ENCODE measurements around the gene MSX2.

MSX2 gene

GRCh38 chr5:174773371-174773770 is 49.0 kb downstream of the MSX2 start:
- DNase-seq (ENCODE audit: low spot score): no peak

GRCh38 chr5:174775081-174775480 is 50.7 kb downstream of the MSX2 start:
- DNase-seq (ENCODE audit: low spot score): no peak

- no peak for DNase-seq (ENCODE audit: low spot score)
Observed at GRCh38 chr5:174777111-174777510, 52.7 kb downstream of the MSX2 start.

DNA sequence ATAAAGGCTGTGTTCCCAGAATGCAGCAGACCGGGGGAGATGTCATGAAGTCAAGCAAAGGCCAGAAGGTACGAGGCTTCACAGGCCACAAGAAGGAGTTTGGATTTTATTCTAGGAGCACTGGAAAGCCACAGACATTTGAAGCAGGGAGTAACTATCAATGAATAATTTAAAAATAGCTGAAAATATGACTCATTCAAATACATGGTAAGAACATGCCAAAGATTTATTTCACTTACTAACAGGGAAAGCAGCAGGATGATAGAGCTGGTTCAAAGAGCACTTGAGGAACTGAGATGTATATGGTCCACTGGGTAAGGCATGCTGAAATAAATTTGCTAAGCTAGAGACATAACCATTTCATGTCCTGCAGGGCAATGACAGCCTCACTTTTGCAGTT is 53.2 kb downstream of the MSX2 start:
- no peak for DNase-seq (ENCODE audit: low spot score)

Measured in iPS-NIHi11 (cell line).